DND-41 (cell line): ENCODE measurements around the gene KRTAP10-3.

Experiments used
- EZH2 ChIP-seq: IDR thresholded peaks from 3 replicates; pipeline ENCODE4 v1.6.1; 2012; ENCODE audit warnings: borderline replicate concordance, low read depth, mild to moderate bottlenecking, moderate library complexity, low read length, inconsistent platforms; ENCODE audit not compliant: severe bottlenecking
- TF ChIP-seq, protein P1 (sequence below): IDR thresholded peaks from 2 replicates; pipeline ENCODE4 v1.5.1; 2012; ENCODE audit warnings: borderline replicate concordance, low read length, moderate library complexity, mild to moderate bottlenecking; ENCODE audit not compliant: poor library complexity, severe bottlenecking; ENCODE audit errors: extremely low read depth

DNA sequence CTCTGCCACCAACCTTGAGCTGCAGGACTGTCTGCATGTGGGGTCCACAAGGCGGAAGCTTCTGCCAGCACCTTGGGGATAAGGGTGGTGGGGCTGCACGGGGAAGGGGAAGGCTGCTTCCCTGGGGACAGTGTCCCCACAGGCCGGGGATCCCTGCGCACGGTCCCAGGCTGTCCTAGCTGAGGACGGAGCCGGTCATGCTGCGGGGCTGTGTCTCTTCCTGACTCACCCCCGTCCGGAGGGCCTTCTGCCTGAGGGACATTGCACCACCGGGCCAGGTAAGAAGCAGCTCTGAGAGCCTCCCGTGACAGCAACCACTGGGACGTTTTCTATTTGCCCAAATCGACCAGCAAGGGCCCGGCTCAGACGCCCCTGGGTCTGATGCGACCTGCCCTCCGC, 48.5 kb downstream of the KRTAP10-3 start:
- TF ChIP-seq, protein P1, sequence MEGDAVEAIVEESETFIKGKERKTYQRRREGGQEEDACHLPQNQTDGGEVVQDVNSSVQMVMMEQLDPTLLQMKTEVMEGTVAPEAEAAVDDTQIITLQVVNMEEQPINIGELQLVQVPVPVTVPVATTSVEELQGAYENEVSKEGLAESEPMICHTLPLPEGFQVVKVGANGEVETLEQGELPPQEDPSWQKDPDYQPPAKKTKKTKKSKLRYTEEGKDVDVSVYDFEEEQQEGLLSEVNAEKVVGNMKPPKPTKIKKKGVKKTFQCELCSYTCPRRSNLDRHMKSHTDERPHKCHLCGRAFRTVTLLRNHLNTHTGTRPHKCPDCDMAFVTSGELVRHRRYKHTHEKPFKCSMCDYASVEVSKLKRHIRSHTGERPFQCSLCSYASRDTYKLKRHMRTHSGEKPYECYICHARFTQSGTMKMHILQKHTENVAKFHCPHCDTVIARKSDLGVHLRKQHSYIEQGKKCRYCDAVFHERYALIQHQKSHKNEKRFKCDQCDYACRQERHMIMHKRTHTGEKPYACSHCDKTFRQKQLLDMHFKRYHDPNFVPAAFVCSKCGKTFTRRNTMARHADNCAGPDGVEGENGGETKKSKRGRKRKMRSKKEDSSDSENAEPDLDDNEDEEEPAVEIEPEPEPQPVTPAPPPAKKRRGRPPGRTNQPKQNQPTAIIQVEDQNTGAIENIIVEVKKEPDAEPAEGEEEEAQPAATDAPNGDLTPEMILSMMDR: no peak
- no peak for TF ChIP-seq EZH2
